Cardiac muscle cell (in vitro differentiated cells and primary cell): ENCODE measurements around the gene MRAS. TPM values are rescaled to one million over a fixed set of nuclear protein-coding genes. Genes with fewer than 3 reads are reported as not detected.

ENCODE experiments used
- DNase-seq, 2 donors: peaks; one replicate each; pipeline versions ENCODE4 v3.0.0 to v3.0.0-alpha.2; 2010 to 2017; ENCODE audit warnings: low read depth in 1 of 2, low spot score in 1 of 2
- H3K27ac ChIP-seq: fragments of 200-600 bp; sonication (generic); 2 replicates; pipeline ENCODE4 v1.5.1; 2016
- H3K27me3 ChIP-seq: fragments of 200-600 bp; sonication (generic); 2 replicates; pipeline ENCODE4 v1.6.0; 2016; ENCODE audit warnings: control low read depth
- H3K36me3 ChIP-seq: fragments of 200-600 bp; sonication (generic); 2 replicates; pipeline ENCODE4 v1.5.1; 2016; ENCODE audit warnings: control low read depth
- H3K4me1 ChIP-seq: fragments of 200-600 bp; sonication (generic); 2 replicates; pipeline ENCODE4 v1.8.1; 2017; ENCODE audit warnings: low read depth, mild to moderate bottlenecking, mixed run types
- H3K4me3 ChIP-seq: fragments of 200-600 bp; sonication (generic); 2 replicates; pipeline ENCODE4 v1.5.1; 2016; ENCODE audit warnings: mild to moderate bottlenecking
- H3K9me3 ChIP-seq: fragments of 200-600 bp; sonication (generic); 2 replicates; pipeline ENCODE4 v1.5.1; 2017; ENCODE audit warnings: low read depth, mild to moderate bottlenecking, control low read depth
- polyA plus RNA-seq: library from polyadenylated mRNA; unstranded; fragments of >200 nt; fragmentation: Nextera tagmentation; extraction: Ambion mirVana; gene quantifications from 2 replicates; pipeline ENCODE4 v1.2.1, GENCODE V29; 2016
- total RNA-seq: library from RNA; depleted of rRNA; stranded (reverse); fragments of >200 nt; gene quantifications from 2 replicates; pipeline ENCODE4 v1.2.3, GENCODE V29; 2016
- TF ChIP-seq, protein P1 (sequence below): IDR thresholded peaks from 2 replicates; pipeline ENCODE4 v1.5.1; 2012; ENCODE audit warnings: low read depth, mild to moderate bottlenecking, low read length

The MRAS gene
- total and polyA plus RNA-seq, 2 experiments from 2014 or later: 66.5 to 92.6 TPM

DNA sequence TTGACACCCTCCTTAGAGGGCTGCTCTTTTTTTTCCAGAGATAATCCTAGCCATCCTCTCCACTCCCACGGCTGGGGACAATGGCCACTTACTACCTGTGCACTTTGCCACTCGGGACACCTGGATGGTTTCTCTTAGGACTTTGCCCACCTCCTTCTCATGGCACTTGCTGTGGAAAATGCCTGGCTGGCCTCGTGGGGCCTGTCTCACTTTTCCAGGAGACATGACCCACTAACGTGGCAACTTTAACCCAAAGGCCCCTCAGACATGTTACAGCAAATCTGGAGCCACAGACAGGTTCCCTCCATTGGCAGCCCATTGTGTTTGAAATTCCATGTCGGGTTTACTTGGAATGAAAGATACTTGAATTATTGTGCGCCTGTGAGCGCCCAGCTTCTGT is 56.6 kb downstream of the MRAS start:
- DNase-seq: no peak
- H3K36me3 ChIP-seq: peaks cover 39% of the 10 kb centered on the region
- no peak overlapping the region for H3K4me3 ChIP-seq
- H3K27me3 ChIP-seq: no peaks in the 10 kb centered on the region
- H3K9me3 ChIP-seq: no peaks in the 10 kb centered on the region
- TF ChIP-seq, protein P1, sequence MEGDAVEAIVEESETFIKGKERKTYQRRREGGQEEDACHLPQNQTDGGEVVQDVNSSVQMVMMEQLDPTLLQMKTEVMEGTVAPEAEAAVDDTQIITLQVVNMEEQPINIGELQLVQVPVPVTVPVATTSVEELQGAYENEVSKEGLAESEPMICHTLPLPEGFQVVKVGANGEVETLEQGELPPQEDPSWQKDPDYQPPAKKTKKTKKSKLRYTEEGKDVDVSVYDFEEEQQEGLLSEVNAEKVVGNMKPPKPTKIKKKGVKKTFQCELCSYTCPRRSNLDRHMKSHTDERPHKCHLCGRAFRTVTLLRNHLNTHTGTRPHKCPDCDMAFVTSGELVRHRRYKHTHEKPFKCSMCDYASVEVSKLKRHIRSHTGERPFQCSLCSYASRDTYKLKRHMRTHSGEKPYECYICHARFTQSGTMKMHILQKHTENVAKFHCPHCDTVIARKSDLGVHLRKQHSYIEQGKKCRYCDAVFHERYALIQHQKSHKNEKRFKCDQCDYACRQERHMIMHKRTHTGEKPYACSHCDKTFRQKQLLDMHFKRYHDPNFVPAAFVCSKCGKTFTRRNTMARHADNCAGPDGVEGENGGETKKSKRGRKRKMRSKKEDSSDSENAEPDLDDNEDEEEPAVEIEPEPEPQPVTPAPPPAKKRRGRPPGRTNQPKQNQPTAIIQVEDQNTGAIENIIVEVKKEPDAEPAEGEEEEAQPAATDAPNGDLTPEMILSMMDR: no peak
- peaks cover 8% of the 10 kb centered on the region for H3K4me1 ChIP-seq
- no peak overlapping the region for H3K27ac ChIP-seq

DNA sequence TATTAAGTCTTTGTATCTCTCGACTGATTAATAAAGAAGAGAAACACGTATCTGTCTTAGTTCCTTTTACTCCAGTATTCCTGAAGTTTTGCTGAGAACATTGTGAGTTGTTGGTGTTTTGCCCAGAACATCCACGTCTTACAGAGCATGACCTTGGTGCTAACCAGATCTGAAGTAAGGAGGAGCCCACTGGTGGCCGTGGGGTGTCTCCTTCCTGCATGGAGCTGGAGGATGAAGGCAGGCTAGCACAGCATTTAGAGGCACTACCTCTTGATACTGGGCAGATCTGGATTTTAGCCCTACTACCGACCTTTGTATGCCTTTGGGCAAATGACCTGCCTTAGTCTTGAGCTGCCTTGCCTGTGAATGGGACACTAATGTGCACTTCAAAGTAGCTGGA is 57.1 kb downstream of the MRAS start:
- Histone ChIP-seq H3K4me3 (no peak overlapping the region), H3K4me1 (peaks cover 4% of the 10 kb centered on the region), H3K27ac (no peak overlapping the region), H3K36me3 (peaks cover 35% of the 10 kb centered on the region), H3K27me3 (no peaks in the 10 kb centered on the region), H3K9me3 (no peaks in the 10 kb centered on the region)
- TF ChIP-seq, protein P1: no peak
- no peak for DNase-seq

DNA sequence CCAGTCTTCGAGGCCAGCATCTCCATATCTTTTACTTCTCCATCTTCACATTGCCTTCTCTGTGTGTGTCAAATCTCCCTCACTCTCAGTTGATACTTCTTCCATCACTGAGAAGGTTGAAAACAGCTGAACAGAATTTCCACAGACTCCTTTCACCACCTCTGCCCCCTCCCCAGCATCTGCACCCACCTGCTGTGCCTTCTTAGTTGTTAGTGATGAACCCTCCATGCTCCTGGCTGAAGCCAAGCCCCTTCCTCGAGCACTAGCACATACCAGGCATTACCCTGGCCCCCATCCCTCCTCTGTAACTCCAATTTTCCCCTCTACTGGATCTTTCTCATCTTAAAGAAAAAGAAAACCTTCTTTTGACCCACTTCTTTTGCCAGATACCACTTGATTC is 58.2 kb downstream of the MRAS start:
- Histone ChIP-seq H3K27me3 (no peaks in the 10 kb centered on the region), H3K27ac (no peak overlapping the region), H3K9me3 (no peaks in the 10 kb centered on the region), H3K4me1 (no peaks in the 10 kb centered on the region), H3K36me3 (peaks cover 29% of the 10 kb centered on the region), H3K4me3 (no peak overlapping the region)
- TF ChIP-seq, protein P1: no peak
- DNase-seq: no peak

DNA sequence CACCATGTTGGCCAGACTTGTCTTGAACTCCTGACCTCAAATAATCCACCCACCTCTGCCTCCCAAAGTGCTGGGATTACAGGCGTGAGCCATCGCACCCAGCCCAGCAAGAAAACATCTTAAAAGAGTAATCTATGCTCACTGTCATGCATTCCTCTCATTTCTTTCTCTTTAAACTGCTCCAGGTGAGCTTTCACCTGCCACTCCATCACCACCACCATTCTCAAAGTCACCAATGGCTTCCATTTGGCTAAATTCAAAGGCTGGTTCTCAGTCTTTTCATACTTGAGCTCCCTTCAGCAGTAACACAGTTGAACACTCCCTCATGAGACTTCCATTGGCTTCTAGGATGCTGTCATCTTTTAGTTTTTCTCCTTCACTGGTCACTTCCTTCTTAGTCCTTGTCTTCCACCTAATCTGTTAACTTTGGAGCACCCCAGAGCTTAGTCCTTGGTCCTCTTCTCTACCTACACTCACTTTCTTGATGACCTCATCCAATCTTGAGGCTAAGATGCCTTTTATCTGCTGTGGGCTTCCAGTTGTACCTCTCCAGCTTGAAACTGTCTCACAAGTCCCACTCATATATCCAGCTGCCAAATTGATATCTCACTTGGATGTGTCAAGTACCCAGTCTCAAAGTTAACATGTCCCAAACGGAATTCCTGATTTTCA is 59.0 kb downstream of the MRAS start:
- Histone ChIP-seq H3K36me3 (peaks cover 29% of the 10 kb centered on the region), H3K27ac (no peak overlapping the region), H3K27me3 (no peaks in the 10 kb centered on the region), H3K4me1 (no peaks in the 10 kb centered on the region), H3K4me3 (no peak overlapping the region), H3K9me3 (no peaks in the 10 kb centered on the region)
- TF ChIP-seq, protein P1: no peak
- DNase-seq: no peak

DNA sequence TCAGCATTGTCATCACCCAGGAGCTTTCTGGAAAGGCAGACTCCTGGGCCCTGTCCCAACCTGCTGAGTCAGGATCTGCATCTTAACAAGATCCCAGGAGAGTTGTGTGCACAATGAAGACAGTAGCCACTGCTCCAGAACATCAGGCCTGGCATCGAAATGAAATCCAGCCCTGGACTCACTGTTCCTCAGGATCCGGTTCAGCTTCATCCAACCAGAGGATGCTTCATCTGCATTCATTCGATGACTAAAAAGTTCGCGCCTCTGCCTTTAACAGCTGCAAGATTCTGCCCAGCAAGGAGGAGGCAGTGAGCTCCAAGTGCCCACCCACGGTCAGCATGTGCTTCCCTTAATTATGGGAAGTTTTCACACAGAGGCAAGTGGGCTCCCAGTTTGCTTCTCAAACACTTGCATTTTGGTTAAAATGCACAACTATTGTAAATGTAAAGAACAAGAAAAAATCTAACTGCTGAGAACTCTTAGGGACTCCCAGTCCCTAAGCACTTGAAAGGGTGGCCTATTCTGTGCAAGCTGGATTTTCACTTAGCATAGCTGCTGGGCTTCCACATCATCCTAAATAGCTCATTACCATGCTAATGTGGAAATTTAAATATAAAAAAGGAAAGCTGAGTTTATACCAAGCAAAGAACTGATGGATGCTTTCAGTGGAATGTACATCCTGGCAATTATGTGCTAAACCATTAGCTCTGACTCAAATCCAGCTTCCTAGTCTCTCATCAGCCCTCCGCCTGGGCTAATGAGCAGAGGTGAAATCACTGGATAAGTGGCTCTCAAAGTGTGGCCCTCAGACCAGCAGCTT is 60.6 kb downstream of the MRAS start:
- TF ChIP-seq, protein P1: no peak
- Histone ChIP-seq H3K27me3 (no peaks in the 10 kb centered on the region), H3K36me3 (peaks cover 16% of the 10 kb centered on the region), H3K4me1 (no peaks in the 10 kb centered on the region), H3K27ac (no peak overlapping the region), H3K9me3 (no peaks in the 10 kb centered on the region), H3K4me3 (no peak overlapping the region)
- DNase-seq: no peak
